Natural killer cell (primary cell): ENCODE measurements around the gene SULT1A2. TPM values are rescaled to one million over a fixed set of nuclear protein-coding genes. Genes with fewer than 3 reads are reported as not detected.
"Not testable (repeated sequence)": the region's sequence is repeated elsewhere in the genome, so short reads cannot be mapped to it uniquely, and the experiment has no call there.

Source experiments
- ATAC-seq, 3 donors: fragments of 150-1000 bp in 2 of 3; fragments of 200-7000 bp in 1 of 3; cut with Tn5 transposase; 1 replicate in 1 of 3; 2 replicates in 2 of 3; pipeline ENCODE4 v1.10.0; 2021; ENCODE audit warnings: mild to moderate bottlenecking in 2 of 3, moderate library complexity in 2 of 3
- DNase-seq, 2 donors: peaks; one replicate each; pipeline versions ENCODE4 v3.0.0 to v3.0.0-alpha.2; 2013 to 2021; ENCODE audit warnings: mixed read lengths in 1 of 2
- H3K27ac ChIP-seq: one replicate; pipeline ENCODE4 v1.5.1; 2013; ENCODE audit warnings: mild to moderate bottlenecking, low read length
- H3K27me3 ChIP-seq: one replicate; pipeline ENCODE4 v1.6.1; 2013; ENCODE audit warnings: low read length; ENCODE audit not compliant: control insufficient read depth, insufficient read depth
- H3K36me3 ChIP-seq: one replicate; pipeline ENCODE4 v1.6.1; 2013; ENCODE audit warnings: low read length; ENCODE audit not compliant: control insufficient read depth, insufficient read depth
- H3K4me1 ChIP-seq: one replicate; pipeline ENCODE4 v1.6.1; 2013; ENCODE audit warnings: low read length; ENCODE audit not compliant: control insufficient read depth, insufficient read depth
- H3K4me3 ChIP-seq: one replicate; pipeline ENCODE4 v1.5.1; 2013; ENCODE audit warnings: low read length
- H3K9me3 ChIP-seq: one replicate; pipeline ENCODE4 v1.6.1; 2013; ENCODE audit warnings: low read length; ENCODE audit not compliant: control insufficient read depth, insufficient read depth
- H3K27ac Mint-ChIP-seq, 2 donors: one replicate each; pipeline ENCODE4 v1.8.0; 2022; ENCODE audit warnings: mild to moderate bottlenecking in 2 of 2, mixed read lengths in 2 of 2, moderate library complexity in 1 of 2
- H3K27me3 Mint-ChIP-seq, 2 donors: one replicate each; pipeline ENCODE4 v1.8.0; 2022; ENCODE audit warnings: low read depth in 2 of 2, mixed read lengths in 2 of 2
- H3K36me3 Mint-ChIP-seq: one replicate; pipeline ENCODE4 v1.8.0; 2022; ENCODE audit warnings: mixed read lengths
- H3K4me1 Mint-ChIP-seq, 2 donors: one replicate each; pipeline ENCODE4 v1.8.0; 2022; ENCODE audit warnings: mixed read lengths in 2 of 2
- H3K4me3 Mint-ChIP-seq: one replicate; pipeline ENCODE4 v1.8.0; 2022; ENCODE audit warnings: mild to moderate bottlenecking, moderate library complexity, mixed read lengths
- H3K9me3 Mint-ChIP-seq, 2 donors: one replicate each; pipeline ENCODE4 v1.8.0; 2022; ENCODE audit warnings: mixed read lengths in 2 of 2
- CTCF ChIP-seq: fragments of 200-600 bp; IDR thresholded peaks from one replicate; pipeline ENCODE4 v1.8.0; 2022; ENCODE audit warnings: antibody characterized with exemption
- WGBS: methylation state at CpG from one replicate; pipeline ENCODE4 v1.1.7; 2013; ENCODE audit warnings: missing lambda C conversion rate; ENCODE audit not compliant: insufficient coverage; 5-methylcytosine and 5-hydroxymethylcytosine counted together
- intact Hi-C: fragments of 100-400 bp; cut with micrococcal nuclease; formaldehyde crosslinking; loops from one replicate; pipeline ENCODE4 v1.14.2; 2022
- total RNA-seq, 4 donors: library from RNA; stranded (reverse); fragments of 120-200 nt in 1 of 4; gene quantifications; one replicate each; pipeline versions ENCODE4 v1.2.3 to v1.2.4, GENCODE V29; 2013 to 2022

The SULT1A2 gene
- total RNA-seq, 3 donors from 2014 or later (not counting 1 experiment from before 2014, with no cell fraction given), result 0.40 TPM; not detected in 2

GRCh38 chr16:28604186-28604565 is 7.3 kb upstream of the SULT1A2 start:
- H3K9me3 Mint-ChIP-seq, result no peaks in the 10 kb centered on the region
- DNase-seq, result no peak
- no peak overlapping the region for H3K4me3 ChIP-seq
- H3K36me3 ChIP-seq, result no peaks in the 10 kb centered on the region
- H3K9me3 ChIP-seq, result no peaks in the 10 kb centered on the region
- TF ChIP-seq CTCF, result no peak
- no peak for ATAC-seq
- intact Hi-C loops, result no loop called here
- peaks cover 1 to 3% of the 10 kb centered on the region in 2 donors for H3K4me1 Mint-ChIP-seq
- H3K27me3 ChIP-seq, result no peaks in the 10 kb centered on the region
- no peaks in the 10 kb centered on the region for H3K27me3 Mint-ChIP-seq
- peak overlapping the region in 1 of 2 donors; percentile 42 for H3K27ac Mint-ChIP-seq
- no peak overlapping the region for H3K27ac ChIP-seq
- no peaks in the 10 kb centered on the region for H3K4me1 ChIP-seq
- H3K36me3 Mint-ChIP-seq, result no peaks in the 10 kb centered on the region
- 93% methylated on average over 6 of the region's 8 CpGs for WGBS
- H3K4me3 Mint-ChIP-seq, result no peak overlapping the region

DNA sequence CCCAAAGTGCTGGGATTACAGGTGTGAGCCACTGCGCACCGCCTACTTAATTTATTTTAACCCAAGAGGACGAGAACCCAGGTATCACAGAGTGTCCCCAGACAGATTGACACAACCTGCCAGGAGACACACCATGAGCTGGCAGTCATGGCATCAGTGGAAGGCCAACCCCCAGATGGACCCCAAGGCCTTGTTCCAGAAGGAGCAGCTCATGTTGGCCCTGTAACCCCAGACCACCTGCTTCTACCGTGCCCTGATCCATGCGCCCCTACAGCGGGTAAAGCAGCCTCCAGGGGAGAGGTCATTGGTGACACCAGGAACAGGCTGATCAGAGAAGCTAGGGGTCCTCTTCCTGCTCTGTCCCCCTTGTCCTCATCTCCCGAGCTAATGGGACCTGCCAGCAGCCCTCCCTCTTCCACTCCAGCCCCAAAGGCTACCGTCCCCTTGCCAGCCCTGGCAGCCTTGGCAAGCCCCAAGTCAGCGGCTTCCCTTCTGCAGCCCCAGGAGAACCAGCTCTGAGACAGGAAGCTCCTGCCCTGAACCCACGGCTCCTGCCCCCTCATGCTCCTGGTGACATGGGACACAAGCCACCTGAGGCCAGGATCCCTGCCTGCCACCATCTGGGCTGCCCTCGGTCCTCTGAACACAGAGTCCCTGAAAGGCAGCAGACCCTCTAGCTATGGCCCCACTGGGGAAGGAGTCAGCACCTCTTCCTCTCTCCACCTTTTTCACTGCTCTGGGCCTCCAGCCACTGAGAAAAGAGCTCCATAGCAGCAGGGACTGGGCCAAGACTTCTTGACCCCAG is 6.7 kb upstream of the SULT1A2 start:
- Mint-ChIP-seq H3K9me3 (no peaks in the 10 kb centered on the region), H3K36me3 (no peaks in the 10 kb centered on the region), H3K27ac (peak overlapping the region in 1 of 2 donors; percentile 42), H3K4me1 (no peaks in the 10 kb centered on the region), H3K4me3 (no peak overlapping the region), H3K27me3 (no peaks in the 10 kb centered on the region)
- H3K9me3 ChIP-seq, result no peaks in the 10 kb centered on the region
- intact Hi-C loops, result no loop called here
- no peak overlapping the region for H3K4me3 ChIP-seq
- no peak for TF ChIP-seq CTCF
- no peaks in the 10 kb centered on the region for H3K4me1 ChIP-seq
- DNase-seq (no peak), ATAC-seq (no peak)
- H3K36me3 ChIP-seq, result no peaks in the 10 kb centered on the region
- no peak overlapping the region for H3K27ac ChIP-seq
- H3K27me3 ChIP-seq, result no peaks in the 10 kb centered on the region
- WGBS, result 86% methylated on average over 11 of the region's 11 CpGs

GRCh38 chr16:28602529-28602928 is 5.7 kb upstream of the SULT1A2 start:
- Mint-ChIP-seq H3K27me3 (no peaks in the 10 kb centered on the region), H3K36me3 (no peaks in the 10 kb centered on the region), H3K9me3 (no peaks in the 10 kb centered on the region), H3K4me1 (no peaks in the 10 kb centered on the region), H3K4me3 (no peak overlapping the region), H3K27ac (no peak overlapping the region)
- H3K4me3 ChIP-seq, result no peak overlapping the region
- no peak for TF ChIP-seq CTCF
- H3K27ac ChIP-seq, result no peak overlapping the region
- H3K9me3 ChIP-seq, result no peaks in the 10 kb centered on the region
- DNase-seq (no peak), ATAC-seq (no peak)
- no peaks in the 10 kb centered on the region for H3K27me3 ChIP-seq
- intact Hi-C loops, result no loop called here
- 61% methylated on average over 4 of the region's 6 CpGs for WGBS
- H3K4me1 ChIP-seq, result no peaks in the 10 kb centered on the region
- no peaks in the 10 kb centered on the region for H3K36me3 ChIP-seq

DNA sequence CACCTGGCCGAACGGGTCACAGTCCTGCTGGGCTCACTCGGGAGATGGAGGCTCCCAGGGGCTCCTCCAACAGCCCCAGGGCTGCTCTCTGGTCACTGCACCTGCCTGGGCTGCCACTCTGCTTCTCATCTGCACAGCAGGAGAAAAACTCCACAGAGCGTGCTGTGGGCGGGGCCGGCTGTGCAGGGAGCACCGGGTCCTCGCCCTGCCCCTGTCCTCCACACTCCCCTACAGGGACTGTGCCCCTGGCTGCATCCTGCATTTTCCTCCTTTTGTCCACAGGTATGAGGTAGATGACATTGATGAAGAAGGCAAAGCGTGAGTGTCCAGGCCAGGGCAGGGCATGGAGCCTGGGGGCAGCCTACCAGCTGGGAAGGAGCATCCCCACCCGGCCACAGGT is 5.2 kb upstream of the SULT1A2 start:
- H3K4me3 ChIP-seq, ATAC-seq, H3K4me1 Mint-ChIP-seq, H3K36me3 Mint-ChIP-seq, H3K36me3 ChIP-seq, H3K9me3 Mint-ChIP-seq, DNase-seq, H3K9me3 ChIP-seq, H3K4me3 Mint-ChIP-seq, H3K27ac ChIP-seq, H3K27me3 Mint-ChIP-seq, intact Hi-C loops, H3K27me3 ChIP-seq, H3K4me1 ChIP-seq, H3K27ac Mint-ChIP-seq: not testable (repeated sequence)
- 87% methylated on average over 4 of the region's 10 CpGs for WGBS

DNA sequence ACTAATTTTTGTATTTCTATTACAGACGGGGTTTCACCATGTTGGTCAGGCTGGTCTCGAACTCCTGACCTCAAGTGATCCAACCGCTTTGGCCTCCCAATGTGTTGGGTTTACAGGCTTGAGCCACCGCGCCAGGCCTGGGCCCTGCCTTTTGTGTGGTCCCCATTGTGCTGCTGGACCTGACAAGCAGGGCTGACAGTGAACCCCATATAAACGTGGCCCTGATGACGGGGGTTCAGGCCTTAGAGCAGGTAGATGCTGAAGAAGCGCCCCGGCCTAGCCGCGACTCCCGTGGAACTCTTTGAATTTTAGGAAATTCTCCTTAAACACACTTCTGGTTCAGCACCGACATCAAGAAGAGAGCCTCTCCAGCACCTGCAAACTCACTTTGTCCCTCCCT is 4.7 kb upstream of the SULT1A2 start:
- 95% methylated on average over 11 of the region's 13 CpGs for WGBS
- ATAC-seq, DNase-seq, H3K9me3 Mint-ChIP-seq, H3K4me3 ChIP-seq, H3K4me1 ChIP-seq, H3K4me1 Mint-ChIP-seq, H3K36me3 ChIP-seq, H3K36me3 Mint-ChIP-seq, H3K4me3 Mint-ChIP-seq, H3K9me3 ChIP-seq, H3K27ac ChIP-seq, H3K27me3 ChIP-seq, intact Hi-C loops, H3K27ac Mint-ChIP-seq, H3K27me3 Mint-ChIP-seq: not testable (repeated sequence)

- H3K4me3 Mint-ChIP-seq, H3K4me1 Mint-ChIP-seq, H3K4me3 ChIP-seq, intact Hi-C loops, H3K9me3 Mint-ChIP-seq, H3K27ac ChIP-seq, H3K9me3 ChIP-seq, H3K4me1 ChIP-seq, H3K27me3 ChIP-seq, H3K27ac Mint-ChIP-seq, H3K36me3 Mint-ChIP-seq, DNase-seq, H3K27me3 Mint-ChIP-seq, ATAC-seq, H3K36me3 ChIP-seq: not testable (repeated sequence)
- 55% methylated on average over 11 of the region's 20 CpGs for WGBS
These were observed 4.1 kb upstream of the SULT1A2 start for GRCh38 chr16:28600965-28601364.
